Liver (tissue), 9 donors: Measurements from ENCODE around the gene ACTN1. TPM values are rescaled to one million over a fixed set of nuclear protein-coding genes. Genes with fewer than 3 reads are reported as not detected.
A peak's percentile ranks its signal among the peaks of the same experiment; 100 is the strongest.

Source experiments
- DNase-seq: peaks from one replicate; pipeline ENCODE4 v3.0.0-alpha.2; 2017; ENCODE audit warnings: low spot score
- H3K27ac ChIP-seq, 2 donors: one replicate each; pipeline ENCODE4 v1.7.0; 2013; ENCODE audit warnings: inconsistent platforms in 2 of 2, low read length in 2 of 2, control low read depth in 1 of 2, low read depth in 1 of 2, mild to moderate bottlenecking in 1 of 2
- H3K27me3 ChIP-seq, 4 donors: one replicate each; pipeline versions ENCODE4 v1.6.1 to v1.7.0; 2013; ENCODE audit warnings: low read length in 3 of 4, inconsistent platforms in 1 of 4, mild to moderate bottlenecking in 1 of 4, moderate library complexity in 1 of 4; ENCODE audit not compliant: control insufficient read depth in 4 of 4, insufficient read depth in 4 of 4
- H3K36me3 ChIP-seq, 4 donors: one replicate each; pipeline versions ENCODE4 v1.6.1 to v1.7.0; 2013; ENCODE audit warnings: low read length in 3 of 4, mild to moderate bottlenecking in 3 of 4, low read depth in 1 of 4, moderate library complexity in 1 of 4; ENCODE audit not compliant: control insufficient read depth in 4 of 4, insufficient read depth in 3 of 4
- H3K4me1 ChIP-seq, 4 donors: one replicate each; pipeline versions ENCODE4 v1.6.1 to v1.7.0; 2013; ENCODE audit warnings: low read length in 3 of 4, mild to moderate bottlenecking in 3 of 4, moderate library complexity in 1 of 4; ENCODE audit not compliant: control insufficient read depth in 4 of 4, insufficient read depth in 4 of 4
- H3K4me3 ChIP-seq, 3 donors: one replicate each; pipeline versions ENCODE4 v1.6.1 to v1.7.0; 2013; ENCODE audit warnings: low read length in 3 of 3, control low read depth in 1 of 3, low read depth in 1 of 3, mild to moderate bottlenecking in 1 of 3
- H3K9ac ChIP-seq, 2 donors: one replicate each; pipeline ENCODE4 v1.7.0; 2013; ENCODE audit warnings: low read length in 2 of 2, mild to moderate bottlenecking in 2 of 2, moderate library complexity in 2 of 2, control low read depth in 1 of 2, low read depth in 1 of 2
- H3K9me3 ChIP-seq, 4 donors: one replicate each; pipeline versions ENCODE4 v1.6.1 to v1.7.0; 2013; ENCODE audit warnings: low read length in 3 of 4; ENCODE audit not compliant: control insufficient read depth in 4 of 4
- ATF3 ChIP-seq: IDR thresholded peaks from 2 replicates; pipeline ENCODE4 v1.6.1; 2016; ENCODE audit warnings: antibody characterized with exemption
- CTCF ChIP-seq: fragments of 150-350 bp; IDR thresholded peaks from 2 replicates; pipeline ENCODE4 v1.5.1; 2017; ENCODE audit warnings: improper control_type of control experiment, low read depth, low read length; ENCODE audit not compliant: missing input control
- FOXA1 ChIP-seq: IDR thresholded peaks from 2 replicates; pipeline ENCODE4 v1.6.1; 2016; ENCODE audit warnings: antibody characterized with exemption
- FOXA2 ChIP-seq: IDR thresholded peaks from 2 replicates; pipeline ENCODE4 v1.6.1; 2016; ENCODE audit warnings: antibody characterized with exemption
- GABPA ChIP-seq, 2 donors: IDR thresholded peaks in 1 of 2; conservative IDR thresholded peaks in 1 of 2; 2 replicates each; pipeline ENCODE4 v1.6.1; 2016; ENCODE audit warnings: antibody characterized with exemption in 2 of 2, mild to moderate bottlenecking in 1 of 2, moderate library complexity in 1 of 2
- HNF4A ChIP-seq, 2 donors: conservative IDR thresholded peaks; 2 replicates each; pipeline ENCODE4 v1.6.1; 2016; ENCODE audit warnings: antibody characterized with exemption in 2 of 2, mild to moderate bottlenecking in 2 of 2
- MAX ChIP-seq: IDR thresholded peaks from 2 replicates; pipeline ENCODE4 v1.6.1; 2016; ENCODE audit warnings: antibody characterized with exemption
- NR2F2 ChIP-seq: IDR thresholded peaks from 2 replicates; pipeline ENCODE4 v1.6.1; 2016; ENCODE audit warnings: antibody characterized with exemption
- RAD21 ChIP-seq, 2 donors: IDR thresholded peaks; 2 replicates each; pipeline ENCODE4 v1.6.1; 2016; ENCODE audit warnings: antibody characterized with exemption in 2 of 2, mild to moderate bottlenecking in 2 of 2
- REST ChIP-seq: IDR thresholded peaks from 2 replicates; pipeline ENCODE4 v1.6.1; 2016; ENCODE audit warnings: antibody characterized with exemption, mild to moderate bottlenecking
- ZBTB33 ChIP-seq: IDR thresholded peaks from 2 replicates; pipeline ENCODE4 v1.6.1; 2016; ENCODE audit warnings: antibody characterized with exemption
- WGBS: extraction: QIAGEN DNeasy Blood & Tissue Kit; methylation state at CpG from one replicate; pipeline ENCODE4 v1.1.7; 2013; 5-methylcytosine and 5-hydroxymethylcytosine counted together
- polyA plus RNA-seq, 2 donors: library from polyadenylated mRNA; stranded (reverse) in 1 of 2; unstranded in 1 of 2; fragments of 200-250 nt in 1 of 2; fragments of >200 nt in 1 of 2; fragmentation: Nextera tagmentation in 1 of 2; extraction: Ambion mirVana in 1 of 2; gene quantifications; one replicate each; pipeline versions ENCODE4 v1.2.1 to v1.2.3, GENCODE V29; 2013 to 2015
- total RNA-seq, 2 donors: library from RNA; depleted of rRNA; stranded (reverse); fragments of >200 nt; gene quantifications; one replicate each; pipeline ENCODE4 v1.2.3, GENCODE V29; 2014
- donor health status: healthy.
- donor health status: healthy.
- donor health status: healthy.
- donor health status: healthy.
- donor health status: healthy.

ACTN1 gene
- total and polyA plus RNA-seq, 4 donors, result 36.2 to 100 (median 63.1) TPM

GRCh38 chr14:68935761-68936214, 43.3 kb downstream of the ACTN1 start (continued):
- TF ChIP-seq NR2F2 (peak; percentile 97), ATF3 (no peak)

GRCh38 chr14:68934066-68934465, 45.0 kb downstream of the ACTN1 start:
- no peak overlapping the region for H3K4me3 ChIP-seq
- peaks cover 10 to 43% (median 25%) of the 10 kb centered on the region in 4 donors for H3K4me1 ChIP-seq
- H3K27me3 ChIP-seq, result no peaks in the 10 kb centered on the region
- no peak for DNase-seq
- no peaks in the 10 kb centered on the region for H3K9me3 ChIP-seq
- TF ChIP-seq HNF4A (conservative IDR thresholded peaks at IDR 0.05), result no peak
- no peak for TF ChIP-seq FOXA1
- no peak for TF ChIP-seq GABPA (IDR thresholded peaks at IDR 0.05 in 1 of 2, conservative IDR thresholded peaks at IDR 0.05 in 1 of 2)
- no peak for TF ChIP-seq MAX
- TF ChIP-seq CTCF, result no peak
- TF ChIP-seq ZBTB33, result no peak
- no peak for TF ChIP-seq REST
- H3K36me3 ChIP-seq, result no peaks in the 10 kb centered on the region
- no peak overlapping the region for H3K9ac ChIP-seq
- WGBS, result 94% methylated on average over 9 of the region's 9 CpGs
- H3K27ac ChIP-seq, result peak overlapping the region in 1 of 2 donors; percentile 93

- Histone ChIP-seq H3K4me3 (no peak overlapping the region), H3K27ac (peak overlapping the region in 1 of 2 donors; percentile 19), H3K9me3 (no peaks in the 10 kb centered on the region), H3K9ac (no peak overlapping the region), H3K36me3 (no peaks in the 10 kb centered on the region), H3K27me3 (no peaks in the 10 kb centered on the region), H3K4me1 (peaks cover 9 to 36% (median 23%) of the 10 kb centered on the region in 4 donors)
- no peak for DNase-seq
- WGBS, result 91% methylated on average over 5 of the region's 5 CpGs
- TF ChIP-seq FOXA2 (no peak), RAD21 (IDR thresholded peaks at IDR 0.05) (no peak), CTCF (no peak)
These were observed 46.4 kb downstream of the ACTN1 start for GRCh38 chr14:68932686-68933085.
